Hepatocyte (in vitro differentiated cells): ENCODE measurements around the gene STX8. TPM values are rescaled to one million over a fixed set of nuclear protein-coding genes. Genes with fewer than 3 reads are reported as not detected.

Experiments
- DNase-seq: peaks from one replicate; pipeline ENCODE4 v3.0.0-alpha.2; 2016; ENCODE audit warnings: low spot score
- H2AFZ ChIP-seq: fragments of 200-600 bp; sonication (generic); 2 replicates; pipeline ENCODE4 v1.6.0; 2016; ENCODE audit warnings: antibody characterized with exemption, mild to moderate bottlenecking
- H3K27ac ChIP-seq: fragments of 200-600 bp; sonication (generic); 2 replicates; pipeline ENCODE4 v1.5.1; 2016; ENCODE audit warnings: mild to moderate bottlenecking
- H3K27me3 ChIP-seq: fragments of 200-600 bp; sonication (generic); 2 replicates; pipeline ENCODE4 v1.6.1; 2016
- H3K36me3 ChIP-seq: fragments of 200-600 bp; sonication (generic); replicated peaks from 2 replicates; pipeline ENCODE4 v1.5.1; 2016; ENCODE audit warnings: low read depth; ENCODE audit not compliant: insufficient read depth
- H3K4me1 ChIP-seq: fragments of 200-600 bp; sonication (generic); 2 replicates; pipeline ENCODE4 v1.5.1; 2016; ENCODE audit warnings: mild to moderate bottlenecking, moderate library complexity; ENCODE audit not compliant: insufficient read depth
- H3K4me2 ChIP-seq: fragments of 200-600 bp; sonication (generic); 2 replicates; pipeline ENCODE4 v1.6.0; 2016
- H3K4me3 ChIP-seq: fragments of 200-600 bp; sonication (generic); 2 replicates; pipeline ENCODE4 v1.5.1; 2016; ENCODE audit warnings: mild to moderate bottlenecking
- H3K79me2 ChIP-seq: fragments of 200-600 bp; sonication (generic); 2 replicates; pipeline ENCODE4 v1.6.0; 2017; ENCODE audit warnings: mild to moderate bottlenecking
- H3K9me2 ChIP-seq: fragments of 200-600 bp; sonication (generic); replicated peaks from 2 replicates; pipeline ENCODE4 v1.6.0; 2017; ENCODE audit warnings: mild to moderate bottlenecking; ENCODE audit not compliant: insufficient read depth
- H3K9me3 ChIP-seq: fragments of 200-600 bp; sonication (generic); 2 replicates; pipeline ENCODE4 v1.5.1; 2016; ENCODE audit warnings: low read depth, mild to moderate bottlenecking
- H4K20me1 ChIP-seq: fragments of 200-600 bp; sonication (generic); 2 replicates; pipeline ENCODE4 v1.6.0; 2016; ENCODE audit warnings: mild to moderate bottlenecking; ENCODE audit not compliant: insufficient read depth, poor library complexity, severe bottlenecking
- EZH2 ChIP-seq: fragments of 200-600 bp; sonication (generic); IDR thresholded peaks from 2 replicates; pipeline ENCODE4 v1.6.1; 2016; ENCODE audit warnings: antibody characterized with exemption, mild to moderate bottlenecking, borderline replicate concordance
- EZH2phosphoT487 ChIP-seq: fragments of 200-600 bp; sonication (generic); IDR thresholded peaks from one replicate; pipeline ENCODE4 v1.6.1; 2018; ENCODE audit warnings: antibody characterized with exemption, mild to moderate bottlenecking, low read depth, moderate library complexity; ENCODE audit not compliant: unreplicated experiment, severe bottlenecking
- WGBS: methylation state at CpG from one replicate; pipeline ENCODE4 v1.1.6; 2016; ENCODE audit warnings: low lambda C conversion rate; ENCODE audit errors: missing lambda C conversion rate; 5-methylcytosine and 5-hydroxymethylcytosine counted together
- polyA plus RNA-seq: library from polyadenylated mRNA; unstranded; fragments of >200 nt; fragmentation: Nextera tagmentation; extraction: Ambion mirVana; gene quantifications from 2 replicates; pipeline ENCODE4 v1.2.1, GENCODE V29; 2016
- total RNA-seq: library from RNA; depleted of rRNA; stranded (reverse); fragments of >200 nt; gene quantifications from 2 replicates; pipeline ENCODE4 v1.2.3, GENCODE V29; 2014
- TF ChIP-seq, protein P1 (sequence below): fragments of 200-600 bp; sonication (generic); IDR thresholded peaks from 2 replicates; pipeline ENCODE4 v1.5.1; 2016; ENCODE audit warnings: antibody characterized with exemption, mild to moderate bottlenecking; ENCODE audit not compliant: poor library complexity

The STX8 gene
- total and polyA plus RNA-seq, 2 experiments from 2014 or later: 40.6 to 64.7 TPM

DNA sequence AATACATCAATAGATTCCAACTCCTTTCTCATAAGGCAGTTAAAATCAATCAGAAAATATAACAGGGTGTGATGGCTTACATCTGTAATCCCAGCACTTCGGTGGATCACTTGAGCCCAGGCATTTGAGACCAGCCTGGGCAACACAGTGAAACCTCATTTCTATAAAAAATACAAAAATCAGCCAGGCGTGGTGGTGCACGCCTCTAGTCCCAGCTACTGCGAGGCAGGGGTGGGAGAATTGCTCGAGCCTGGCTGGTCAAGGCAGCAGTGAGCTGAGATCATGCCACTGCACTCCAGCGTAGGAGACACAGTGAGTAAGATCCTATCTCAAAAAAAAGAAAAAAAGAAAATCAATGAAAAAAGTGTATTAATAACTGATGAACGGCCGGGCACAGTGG is 295.7 kb downstream of the STX8 start:
- H3K9me2 ChIP-seq: no peaks in the 10 kb centered on the region
- H3K9me3 ChIP-seq: no peaks in the 10 kb centered on the region
- H2AFZ ChIP-seq: no peak overlapping the region
- TF ChIP-seq, protein P1, sequence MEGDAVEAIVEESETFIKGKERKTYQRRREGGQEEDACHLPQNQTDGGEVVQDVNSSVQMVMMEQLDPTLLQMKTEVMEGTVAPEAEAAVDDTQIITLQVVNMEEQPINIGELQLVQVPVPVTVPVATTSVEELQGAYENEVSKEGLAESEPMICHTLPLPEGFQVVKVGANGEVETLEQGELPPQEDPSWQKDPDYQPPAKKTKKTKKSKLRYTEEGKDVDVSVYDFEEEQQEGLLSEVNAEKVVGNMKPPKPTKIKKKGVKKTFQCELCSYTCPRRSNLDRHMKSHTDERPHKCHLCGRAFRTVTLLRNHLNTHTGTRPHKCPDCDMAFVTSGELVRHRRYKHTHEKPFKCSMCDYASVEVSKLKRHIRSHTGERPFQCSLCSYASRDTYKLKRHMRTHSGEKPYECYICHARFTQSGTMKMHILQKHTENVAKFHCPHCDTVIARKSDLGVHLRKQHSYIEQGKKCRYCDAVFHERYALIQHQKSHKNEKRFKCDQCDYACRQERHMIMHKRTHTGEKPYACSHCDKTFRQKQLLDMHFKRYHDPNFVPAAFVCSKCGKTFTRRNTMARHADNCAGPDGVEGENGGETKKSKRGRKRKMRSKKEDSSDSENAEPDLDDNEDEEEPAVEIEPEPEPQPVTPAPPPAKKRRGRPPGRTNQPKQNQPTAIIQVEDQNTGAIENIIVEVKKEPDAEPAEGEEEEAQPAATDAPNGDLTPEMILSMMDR: no peak
- TF ChIP-seq EZH2phosphoT487: no peak
- no peak for TF ChIP-seq EZH2
- DNase-seq: no peak
- H3K27me3 ChIP-seq: no peaks in the 10 kb centered on the region
- WGBS: 92% methylated on average over 8 of the region's 8 CpGs
- H3K4me2 ChIP-seq: no peak overlapping the region
- no peak overlapping the region for H3K4me3 ChIP-seq
- no peaks in the 10 kb centered on the region for H3K36me3 ChIP-seq
- no peaks in the 10 kb centered on the region for H3K79me2 ChIP-seq
- no peaks in the 10 kb centered on the region for H4K20me1 ChIP-seq
- no peaks in the 10 kb centered on the region for H3K4me1 ChIP-seq
- no peak overlapping the region for H3K27ac ChIP-seq

DNA sequence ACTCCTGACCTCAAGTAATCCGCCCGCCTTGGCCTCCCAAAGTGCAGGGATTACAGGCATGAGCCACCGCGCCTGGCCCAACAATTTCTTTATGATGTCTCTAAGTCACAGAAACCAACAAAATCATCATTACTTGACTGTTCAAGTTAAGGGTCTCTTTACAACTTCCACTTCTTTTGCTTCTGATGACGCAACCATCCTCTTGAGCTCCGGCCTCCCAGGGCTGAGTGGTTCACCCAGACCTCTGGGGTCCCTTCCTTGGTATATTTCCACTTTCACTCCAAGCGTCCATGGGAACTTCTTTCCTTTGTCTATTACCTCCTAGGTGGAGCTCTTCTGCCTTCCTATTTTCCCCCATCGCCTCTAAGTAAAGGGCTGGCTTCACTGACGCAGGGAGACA is 300.6 kb downstream of the STX8 start:
- Histone ChIP-seq H2AFZ (no peak overlapping the region), H3K4me1 (no peaks in the 10 kb centered on the region), H3K9me2 (no peaks in the 10 kb centered on the region), H3K27ac (no peak overlapping the region), H3K4me3 (no peak overlapping the region), H3K27me3 (no peaks in the 10 kb centered on the region), H3K9me3 (no peaks in the 10 kb centered on the region), H4K20me1 (no peaks in the 10 kb centered on the region), H3K79me2 (no peaks in the 10 kb centered on the region), H3K36me3 (no peaks in the 10 kb centered on the region), H3K4me2 (no peak overlapping the region)
- TF ChIP-seq EZH2phosphoT487 (no peak), EZH2 (no peak)
- TF ChIP-seq, protein P1: no peak
- no peak for DNase-seq
- 95% methylated on average over 9 of the region's 9 CpGs for WGBS

DNA sequence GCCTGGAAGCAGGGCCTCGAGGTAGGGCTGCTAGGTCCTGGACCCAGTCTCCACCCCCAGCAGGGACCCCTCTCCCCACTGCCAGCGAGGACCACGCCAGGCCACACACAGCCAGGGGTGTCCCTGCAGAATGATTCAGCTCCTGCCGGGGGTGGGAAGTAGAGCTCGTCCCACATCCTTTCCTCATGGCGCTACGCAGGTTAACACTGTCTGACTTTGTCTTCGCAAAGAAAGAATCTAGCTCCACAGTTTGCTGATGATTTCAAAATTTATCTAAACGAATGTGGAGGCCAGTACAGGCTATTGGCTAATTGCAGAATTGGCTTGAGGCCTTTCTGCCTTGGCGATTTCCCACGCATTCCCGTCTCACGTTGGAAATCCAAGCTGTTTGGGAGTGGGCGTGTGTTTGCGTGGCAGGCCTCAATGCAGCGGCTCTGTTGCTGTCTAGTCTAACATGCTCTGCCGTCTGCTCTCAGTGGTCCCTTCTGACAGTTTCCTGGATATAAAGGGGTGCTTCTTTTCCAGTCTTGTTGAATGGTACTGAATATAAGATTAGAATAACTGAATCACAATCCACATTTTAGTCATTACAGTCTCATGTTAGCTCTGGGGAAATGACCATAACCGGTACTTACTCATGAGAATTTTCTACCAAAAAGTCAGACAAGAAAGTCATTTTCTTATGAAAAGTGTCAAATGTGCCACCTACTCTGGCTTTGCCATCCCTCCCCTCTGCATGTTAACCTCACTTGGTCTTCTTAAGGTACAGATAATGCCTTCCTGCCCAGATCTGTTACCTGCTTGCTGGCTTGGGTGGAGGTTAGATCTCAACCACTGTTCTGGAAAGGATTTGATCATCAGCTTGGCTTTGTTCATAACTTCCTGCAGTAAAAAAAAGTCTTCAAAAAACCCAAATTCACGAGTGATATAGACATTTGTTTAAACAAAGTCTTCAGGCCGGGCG is 301.9 kb downstream of the STX8 start:
- Histone ChIP-seq H4K20me1 (no peaks in the 10 kb centered on the region), H3K79me2 (no peaks in the 10 kb centered on the region), H3K9me2 (no peaks in the 10 kb centered on the region), H3K9me3 (no peaks in the 10 kb centered on the region), H3K4me2 (no peak overlapping the region), H3K4me1 (no peaks in the 10 kb centered on the region), H3K27ac (no peak overlapping the region), H3K27me3 (no peaks in the 10 kb centered on the region), H3K4me3 (no peak overlapping the region), H2AFZ (no peak overlapping the region), H3K36me3 (no peaks in the 10 kb centered on the region)
- no peak for DNase-seq
- no peak for TF ChIP-seq EZH2phosphoT487
- TF ChIP-seq EZH2: no peak
- TF ChIP-seq, protein P1: no peak
- WGBS: 86% methylated on average over 21 of the region's 21 CpGs
